Parathyroid adenoma (tissue), 2 donors: ENCODE results near the gene FGFR4.

Source experiments
- H2AFZ ChIP-seq: fragments of 300-600 bp; sonication (generic); one replicate; pipeline ENCODE4 v1.7.0; 2017; ENCODE audit warnings: antibody characterized with exemption, mild to moderate bottlenecking
- H3K27ac ChIP-seq: fragments of 300-600 bp; sonication (generic); one replicate; pipeline ENCODE4 v1.7.0; 2017
- H3K27me3 ChIP-seq: fragments of 300-600 bp; sonication (generic); one replicate; pipeline ENCODE4 v1.7.0; 2017; ENCODE audit warnings: low read length; ENCODE audit not compliant: control insufficient read depth, insufficient read depth
- H3K36me3 ChIP-seq: fragments of 300-600 bp; sonication (generic); one replicate; pipeline ENCODE4 v1.7.0; 2017; ENCODE audit warnings: low read length; ENCODE audit not compliant: control insufficient read depth, insufficient read depth
- H3K4me1 ChIP-seq: fragments of 300-600 bp; sonication (generic); one replicate; pipeline ENCODE4 v1.7.0; 2017; ENCODE audit warnings: control low read depth
- H3K4me2 ChIP-seq: fragments of 300-600 bp; sonication (generic); one replicate; pipeline ENCODE4 v1.7.0; 2017; ENCODE audit warnings: low read length
- H3K4me3 ChIP-seq: fragments of 300-600 bp; sonication (generic); one replicate; pipeline ENCODE4 v1.7.0; 2017; ENCODE audit warnings: low read depth, low read length
- H3K79me2 ChIP-seq: fragments of 300-600 bp; sonication (generic); one replicate; pipeline ENCODE4 v1.7.0; 2017; ENCODE audit warnings: control low read depth
- H3K9ac ChIP-seq: fragments of 300-600 bp; sonication (generic); one replicate; pipeline ENCODE4 v1.7.0; 2017; ENCODE audit warnings: mild to moderate bottlenecking
- H3K9me3 ChIP-seq: fragments of 300-600 bp; sonication (generic); one replicate; pipeline ENCODE4 v1.7.0; 2017; ENCODE audit warnings: low read length; ENCODE audit not compliant: control insufficient read depth
- TF ChIP-seq, protein P1 (sequence below): fragments of 300-600 bp; sonication (generic); IDR thresholded peaks from one replicate; pipeline ENCODE4 v1.7.0; 2017; ENCODE audit warnings: antibody characterized with exemption, mild to moderate bottlenecking
- donor health status: primary hyperparathyroidism.

Gene FGFR4

DNA sequence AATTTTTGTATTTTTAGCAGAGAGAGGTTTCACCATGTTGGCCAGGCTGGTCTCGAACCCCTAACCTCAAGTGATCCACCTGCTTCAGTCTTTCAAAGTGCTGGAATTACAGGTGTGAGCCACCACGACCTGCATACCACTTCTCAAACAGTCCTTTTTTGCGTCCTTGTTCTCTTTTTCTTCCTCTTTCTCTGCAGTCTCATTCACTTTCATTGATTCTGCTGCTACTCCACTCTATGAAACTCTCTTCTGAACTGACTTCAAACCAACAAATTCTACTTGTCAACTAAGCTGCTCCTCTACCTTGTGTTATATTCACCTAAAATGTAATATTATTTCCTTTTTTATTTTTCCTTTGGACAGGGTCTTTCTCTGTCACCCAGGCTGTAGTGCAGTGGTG, 54.8 kb downstream of the FGFR4 start:
- H3K36me3 ChIP-seq, result peaks cover 2% of the 10 kb centered on the region

DNA sequence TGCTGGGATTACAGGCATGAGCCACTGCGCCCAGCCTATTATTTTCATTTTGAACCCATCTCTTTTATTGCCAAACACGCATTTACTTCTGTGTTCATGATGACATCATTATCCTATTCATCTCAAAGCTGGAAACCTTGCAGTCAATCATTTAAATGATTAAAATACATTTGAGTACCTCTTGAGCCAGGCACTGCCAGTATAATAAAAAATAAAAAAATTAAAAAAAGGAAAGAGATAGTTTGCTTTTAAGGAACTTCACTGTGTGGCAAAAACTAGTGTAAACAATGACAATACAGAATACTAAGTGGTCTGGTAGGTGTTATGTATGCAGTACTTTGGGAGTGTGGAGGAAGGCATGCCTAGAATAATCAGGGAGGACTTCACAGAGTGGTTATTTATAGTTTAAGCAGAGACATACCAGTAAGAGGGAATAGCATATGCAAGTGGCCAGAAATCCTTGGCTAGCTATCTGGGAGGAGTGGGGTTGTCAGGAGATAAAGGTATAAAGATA, 55.4 kb downstream of the FGFR4 start:
- TF ChIP-seq, protein P1, sequence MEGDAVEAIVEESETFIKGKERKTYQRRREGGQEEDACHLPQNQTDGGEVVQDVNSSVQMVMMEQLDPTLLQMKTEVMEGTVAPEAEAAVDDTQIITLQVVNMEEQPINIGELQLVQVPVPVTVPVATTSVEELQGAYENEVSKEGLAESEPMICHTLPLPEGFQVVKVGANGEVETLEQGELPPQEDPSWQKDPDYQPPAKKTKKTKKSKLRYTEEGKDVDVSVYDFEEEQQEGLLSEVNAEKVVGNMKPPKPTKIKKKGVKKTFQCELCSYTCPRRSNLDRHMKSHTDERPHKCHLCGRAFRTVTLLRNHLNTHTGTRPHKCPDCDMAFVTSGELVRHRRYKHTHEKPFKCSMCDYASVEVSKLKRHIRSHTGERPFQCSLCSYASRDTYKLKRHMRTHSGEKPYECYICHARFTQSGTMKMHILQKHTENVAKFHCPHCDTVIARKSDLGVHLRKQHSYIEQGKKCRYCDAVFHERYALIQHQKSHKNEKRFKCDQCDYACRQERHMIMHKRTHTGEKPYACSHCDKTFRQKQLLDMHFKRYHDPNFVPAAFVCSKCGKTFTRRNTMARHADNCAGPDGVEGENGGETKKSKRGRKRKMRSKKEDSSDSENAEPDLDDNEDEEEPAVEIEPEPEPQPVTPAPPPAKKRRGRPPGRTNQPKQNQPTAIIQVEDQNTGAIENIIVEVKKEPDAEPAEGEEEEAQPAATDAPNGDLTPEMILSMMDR, result no peak
- H3K4me2 ChIP-seq, result no peak overlapping the region
- no peak overlapping the region for H3K27ac ChIP-seq
- H2AFZ ChIP-seq, result no peak overlapping the region
- H3K27me3 ChIP-seq, result no peaks in the 10 kb centered on the region
- H3K9me3 ChIP-seq, result no peaks in the 10 kb centered on the region
- no peak overlapping the region for H3K4me3 ChIP-seq
- peaks cover 74% of the 10 kb centered on the region for H3K79me2 ChIP-seq
- no peak overlapping the region for H3K9ac ChIP-seq
- no peaks in the 10 kb centered on the region for H3K4me1 ChIP-seq
- peaks cover 2% of the 10 kb centered on the region for H3K36me3 ChIP-seq

More for the DNA sequence above, 54.8 kb downstream of the FGFR4 start:
- Histone ChIP-seq H3K4me3 (no peak overlapping the region), H3K9me3 (no peaks in the 10 kb centered on the region), H3K79me2 (peaks cover 68% of the 10 kb centered on the region), H3K4me2 (no peak overlapping the region), H3K27me3 (no peaks in the 10 kb centered on the region), H3K27ac (no peak overlapping the region), H2AFZ (no peak overlapping the region), H3K9ac (no peak overlapping the region), H3K4me1 (no peaks in the 10 kb centered on the region)
- TF ChIP-seq, protein P1, result no peak

GRCh38 chr5:177142778-177143177, 56.1 kb downstream of the FGFR4 start:
- TF ChIP-seq, protein P1, result no peak
- Histone ChIP-seq H3K9me3 (no peaks in the 10 kb centered on the region), H3K27ac (no peak overlapping the region), H3K9ac (no peak overlapping the region), H3K4me1 (no peaks in the 10 kb centered on the region), H3K79me2 (peaks cover 78% of the 10 kb centered on the region), H3K27me3 (no peaks in the 10 kb centered on the region), H2AFZ (no peak overlapping the region), H3K4me2 (no peak overlapping the region), H3K4me3 (no peak overlapping the region), H3K36me3 (peaks cover 2% of the 10 kb centered on the region)

GRCh38 chr5:177146891-177147638, 60.4 kb downstream of the FGFR4 start:
- no peak overlapping the region for H3K9ac ChIP-seq
- H3K79me2 ChIP-seq, result peaks cover 68% of the 10 kb centered on the region
- H3K36me3 ChIP-seq, result peaks cover 2% of the 10 kb centered on the region
- H3K27ac ChIP-seq, result no peak overlapping the region
- H3K4me1 ChIP-seq, result no peaks in the 10 kb centered on the region
- TF ChIP-seq, protein P1, result no peak
- no peak overlapping the region for H2AFZ ChIP-seq
- no peak overlapping the region for H3K4me3 ChIP-seq
- H3K4me2 ChIP-seq, result no peak overlapping the region
- no peaks in the 10 kb centered on the region for H3K9me3 ChIP-seq
- H3K27me3 ChIP-seq, result no peaks in the 10 kb centered on the region
